CD4-positive, alpha-beta T cell treated with Interleukin-17A for 4 hours (primary cell): ENCODE results near the gene USPL1.
"Not testable (repeated sequence)": the region's sequence is repeated elsewhere in the genome, so short reads cannot be mapped to it uniquely, and the experiment has no call there.

Experiments
- DNase-seq: peaks from one replicate; pipeline ENCODE4 v3.0.0-alpha.2; 2020; ENCODE audit warnings: mixed read lengths

USPL1 gene

GRCh38 chr13:30616927-30617314, 799 bp upstream of the USPL1 start:
- no peak for DNase-seq

- DNase-seq = no peak
Observed at GRCh38 chr13:30618186-30618929, 638 bp downstream of the USPL1 start.

- DNase-seq = no peak
Observed at GRCh38 chr13:30618930-30619279, 1.2 kb downstream of the USPL1 start.

- no peak for DNase-seq
Observed at GRCh38 chr13:30619731-30620130, 2.0 kb downstream of the USPL1 start.

GRCh38 chr13:30620941-30621340, 3.2 kb downstream of the USPL1 start:
- no peak for DNase-seq

- DNase-seq = no peak
Observed at GRCh38 chr13:30622551-30622950, 4.8 kb downstream of the USPL1 start.

- DNase-seq = no peak
Observed at GRCh38 chr13:30623392-30623791, 5.7 kb downstream of the USPL1 start.

- DNase-seq = no peak
Observed at GRCh38 chr13:30624630-30625029, 6.9 kb downstream of the USPL1 start.

- DNase-seq = no peak
Observed at GRCh38 chr13:30629527-30629926, 11.8 kb downstream of the USPL1 start.

- no peak for DNase-seq
Observed at GRCh38 chr13:30633861-30634260, 16.1 kb downstream of the USPL1 start.

- no peak for DNase-seq
Observed at GRCh38 chr13:30634838-30635237, 17.1 kb downstream of the USPL1 start.

- DNase-seq = no peak
Observed at GRCh38 chr13:30638301-30638700, 20.6 kb downstream of the USPL1 start.

- no peak for DNase-seq
Observed at GRCh38 chr13:30639671-30640070, 22.0 kb downstream of the USPL1 start.

GRCh38 chr13:30641173-30641572, 23.5 kb downstream of the USPL1 start:
- not testable (repeated sequence) for DNase-seq

- no peak for DNase-seq
Observed at GRCh38 chr13:30645629-30646028, 27.9 kb downstream of the USPL1 start.

- no peak for DNase-seq
Observed at GRCh38 chr13:30647420-30647819, 29.7 kb downstream of the USPL1 start.

GRCh38 chr13:30647824-30648521, 30.3 kb downstream of the USPL1 start:
- DNase-seq = no peak

GRCh38 chr13:30648522-30649012, 30.8 kb downstream of the USPL1 start:
- DNase-seq = no peak

GRCh38 chr13:30651648-30652047, 33.9 kb downstream of the USPL1 start:
- DNase-seq = not testable (repeated sequence)

- DNase-seq = no peak
Observed at GRCh38 chr13:30652746-30653386, 35.1 kb downstream of the USPL1 start.

- DNase-seq = peak; percentile 9
Observed at GRCh38 chr13:30654430-30654829, 36.7 kb downstream of the USPL1 start.

GRCh38 chr13:30656178-30656577, 38.5 kb downstream of the USPL1 start:
- DNase-seq = no peak

- no peak for DNase-seq
Observed at GRCh38 chr13:30659980-30660379, 42.3 kb downstream of the USPL1 start.

GRCh38 chr13:30660796-30661195, 43.1 kb downstream of the USPL1 start:
- DNase-seq = no peak
